ACC112 (cell line): ENCODE results near the gene KATNB1.

Source experiments
- H2AFZ ChIP-seq: fragments of 200-600 bp; sonication (generic); one replicate; pipeline ENCODE4 v1.6.0; 2017; ENCODE audit warnings: antibody characterized with exemption, low read length; ENCODE audit not compliant: unreplicated experiment
- H3K27ac ChIP-seq: fragments of 200-600 bp; sonication (generic); 2 replicates; pipeline ENCODE4 v1.5.1; 2014; ENCODE audit warnings: low read depth, mild to moderate bottlenecking, antibody characterized with exemption, low read length, moderate library complexity
- H3K27me3 ChIP-seq: fragments of 200-600 bp; sonication (generic); 2 replicates; pipeline ENCODE4 v1.6.1; 2014; ENCODE audit warnings: mild to moderate bottlenecking, antibody characterized with exemption, low read length, moderate library complexity, mixed read lengths; ENCODE audit not compliant: insufficient read depth
- H3K36me3 ChIP-seq: fragments of 200-600 bp; sonication (generic); 2 replicates; pipeline ENCODE4 v1.6.1; 2016; ENCODE audit warnings: mild to moderate bottlenecking, antibody characterized with exemption, low read length, moderate library complexity, mixed read lengths; ENCODE audit not compliant: insufficient read depth
- H3K4me1 ChIP-seq: fragments of 200-600 bp; sonication (generic); one replicate; pipeline ENCODE4 v1.6.1; 2016; ENCODE audit warnings: low read length, mixed read lengths; ENCODE audit not compliant: insufficient read depth, unreplicated experiment, control insufficient read depth
- H3K4me3 ChIP-seq: fragments of 200-600 bp; sonication (generic); 2 replicates; pipeline ENCODE4 v1.5.1; 2014; ENCODE audit warnings: mild to moderate bottlenecking, low read depth, low read length
- H3K79me2 ChIP-seq: fragments of 200-600 bp; sonication (generic); one replicate; pipeline ENCODE4 v1.6.0; 2016; ENCODE audit warnings: low read length; ENCODE audit not compliant: control insufficient read depth, unreplicated experiment, insufficient read depth

Gene KATNB1

DNA sequence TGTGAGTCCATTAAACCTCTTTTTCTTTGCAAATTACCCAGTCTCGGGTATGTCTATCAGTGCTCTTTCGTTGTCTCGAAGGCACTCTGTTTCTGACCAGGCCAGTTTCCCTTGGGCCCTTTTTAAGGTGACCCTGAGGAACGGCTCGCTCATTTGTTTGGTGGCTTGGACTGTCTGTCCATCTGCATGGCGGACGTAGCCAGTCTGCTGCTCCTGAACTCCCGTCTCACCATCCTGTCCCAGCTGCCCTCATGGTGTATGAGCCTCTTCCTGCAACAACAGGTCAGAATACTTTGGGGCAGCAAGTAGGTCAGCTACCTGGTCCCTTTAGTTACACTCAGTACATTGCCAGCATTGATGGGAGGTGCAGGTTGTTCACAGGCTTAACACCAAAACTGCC lies 22.0 kb upstream of the KATNB1 start:
- Histone ChIP-seq H2AFZ (no peak overlapping the region), H3K79me2 (no peaks in the 10 kb centered on the region), H3K27me3 (peaks cover 52% of the 10 kb centered on the region), H3K36me3 (no peaks in the 10 kb centered on the region), H3K4me1 (no peaks in the 10 kb centered on the region), H3K4me3 (no peak overlapping the region), H3K27ac (no peak overlapping the region)

DNA sequence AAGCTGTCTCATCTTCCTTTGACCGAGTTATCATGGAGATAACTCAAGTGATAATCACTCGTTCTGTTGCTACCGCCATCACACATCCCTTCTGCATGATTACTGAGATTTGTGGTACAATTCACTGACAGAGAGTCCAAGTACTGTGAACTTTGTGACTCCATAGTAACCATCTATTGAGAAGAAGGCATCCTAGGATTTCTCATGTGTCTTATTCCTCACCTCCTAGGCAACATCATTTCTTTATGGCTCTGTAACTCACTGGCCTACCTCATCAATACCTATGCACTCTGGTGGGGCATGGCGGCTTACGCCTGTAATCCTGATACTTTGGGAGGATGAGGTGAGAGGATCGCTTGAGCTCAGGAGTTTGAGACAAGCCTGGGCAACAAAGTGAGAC lies 21.5 kb upstream of the KATNB1 start:
- H3K27me3 ChIP-seq, result peaks cover 51% of the 10 kb centered on the region
- H3K36me3 ChIP-seq, result no peaks in the 10 kb centered on the region
- no peak overlapping the region for H3K27ac ChIP-seq
- no peaks in the 10 kb centered on the region for H3K4me1 ChIP-seq
- no peak overlapping the region for H3K4me3 ChIP-seq
- no peak overlapping the region for H2AFZ ChIP-seq
- H3K79me2 ChIP-seq, result no peaks in the 10 kb centered on the region

DNA sequence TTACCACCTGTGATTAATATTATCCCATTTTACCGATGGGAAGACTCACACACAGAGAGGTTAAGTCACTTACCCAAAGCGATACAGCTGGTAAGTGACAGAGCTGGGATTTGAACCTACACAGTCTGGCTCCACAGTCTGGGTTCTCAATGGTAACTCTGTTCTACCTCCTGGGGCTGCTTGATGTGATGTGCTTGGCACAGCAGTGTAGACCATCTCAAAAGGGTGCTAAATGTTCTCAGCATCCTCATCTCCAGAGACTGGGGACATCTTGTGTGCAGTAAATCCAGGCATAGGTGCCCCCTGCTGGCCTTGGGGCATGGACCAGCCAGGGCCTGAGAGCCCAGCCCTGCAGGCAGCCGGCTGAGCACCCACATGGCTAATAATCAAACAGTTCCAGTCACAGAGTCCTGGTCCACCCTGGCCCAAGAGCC lies 15.4 kb upstream of the KATNB1 start:
- H3K27ac ChIP-seq, result no peak overlapping the region
- H3K4me1 ChIP-seq, result peaks cover under 1% of the 10 kb centered on the region
- no peak overlapping the region for H2AFZ ChIP-seq
- H3K27me3 ChIP-seq, result peaks cover 14% of the 10 kb centered on the region; the same call in 1 of the 2 replicates
- H3K36me3 ChIP-seq, result no peaks in the 10 kb centered on the region
- no peaks in the 10 kb centered on the region for H3K79me2 ChIP-seq
- H3K4me3 ChIP-seq, result no peak overlapping the region

DNA sequence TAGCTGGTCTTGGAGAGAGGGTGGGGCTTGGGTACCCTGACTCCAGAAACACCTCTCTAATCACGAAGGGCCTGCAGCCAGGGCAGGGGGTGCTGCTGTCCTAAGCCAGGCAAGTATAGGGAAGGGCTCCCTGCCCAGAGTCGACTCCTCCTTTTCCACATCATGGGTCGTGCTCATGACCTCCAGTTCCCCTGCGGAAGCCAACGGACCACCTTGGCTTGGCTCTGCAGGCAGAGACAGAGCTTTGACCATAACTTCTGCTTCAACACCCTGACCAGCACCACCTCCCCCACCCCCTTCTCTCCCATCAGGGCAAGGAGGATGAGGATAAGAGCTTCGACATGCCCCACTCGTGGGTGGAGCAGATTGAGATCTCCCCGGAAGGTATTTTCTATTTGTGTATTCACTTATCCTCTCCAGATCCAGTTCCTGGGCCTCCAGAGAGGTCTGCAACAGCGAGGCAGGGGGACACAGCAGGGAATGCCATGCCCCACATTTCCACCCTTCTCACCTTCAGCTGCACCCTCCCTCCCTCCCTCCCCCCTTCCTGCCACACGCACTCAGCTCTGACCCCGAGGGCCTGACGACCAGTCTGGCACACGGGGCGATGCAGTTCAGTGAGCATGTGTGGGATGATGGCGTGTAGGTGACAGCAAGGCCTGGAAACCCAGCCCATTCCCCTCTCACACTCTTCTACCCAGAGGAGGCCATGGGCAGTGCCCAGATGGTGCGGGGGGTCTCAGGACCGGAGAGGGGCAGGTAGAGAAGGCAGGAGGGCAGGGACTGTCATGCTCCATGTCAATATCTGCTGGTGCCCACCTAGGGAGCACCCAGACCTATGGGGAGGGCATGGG lies 14.0 kb upstream of the KATNB1 start:
- H2AFZ ChIP-seq, result no peak overlapping the region
- H3K79me2 ChIP-seq, result no peaks in the 10 kb centered on the region
- no peak overlapping the region for H3K4me3 ChIP-seq
- H3K4me1 ChIP-seq, result peaks cover 4% of the 10 kb centered on the region
- H3K27ac ChIP-seq, result no peak overlapping the region
- H3K36me3 ChIP-seq, result no peaks in the 10 kb centered on the region
- peaks cover 3% of the 10 kb centered on the region; the same call in 1 of the 2 replicates for H3K27me3 ChIP-seq

DNA sequence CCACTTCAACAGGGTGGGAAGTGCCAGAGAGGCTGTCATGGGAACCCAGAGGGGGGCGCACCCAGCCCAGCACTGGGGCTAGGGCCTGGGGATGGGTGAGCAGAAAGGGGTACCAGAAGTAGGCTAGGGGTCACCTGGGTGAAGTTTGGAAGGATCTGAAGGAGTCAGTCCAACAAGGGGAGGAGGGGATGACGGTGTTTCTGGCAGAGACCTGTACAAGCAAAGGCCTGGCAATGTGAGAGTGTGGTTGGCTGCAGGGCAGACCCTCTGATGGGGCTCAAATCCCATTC lies 13.4 kb upstream of the KATNB1 start:
- Histone ChIP-seq H3K4me1 (peaks cover 4% of the 10 kb centered on the region), H3K79me2 (no peaks in the 10 kb centered on the region), H3K36me3 (no peaks in the 10 kb centered on the region), H3K27ac (no peak overlapping the region), H2AFZ (no peak overlapping the region), H3K27me3 (no peaks in the 10 kb centered on the region), H3K4me3 (no peak overlapping the region)

DNA sequence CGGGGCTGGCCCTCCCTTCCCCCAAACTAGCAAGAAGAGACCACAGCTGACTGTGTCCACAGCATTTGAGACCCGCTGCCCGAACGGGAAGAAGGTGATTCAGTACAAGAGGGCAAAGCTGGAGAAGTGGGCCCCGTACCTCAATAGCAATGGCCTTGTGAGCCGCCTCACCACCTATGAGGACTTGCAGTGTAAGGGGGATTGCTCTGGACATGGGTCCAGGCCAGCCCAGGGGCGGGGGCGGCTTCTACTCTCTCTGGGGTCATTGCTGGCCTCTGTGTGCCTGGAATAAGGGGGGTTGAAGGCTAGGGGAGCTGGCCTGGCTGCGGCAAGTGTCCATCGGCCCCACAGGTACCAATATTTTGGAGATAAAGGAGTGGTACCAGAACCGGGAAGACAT lies 12.9 kb upstream of the KATNB1 start:
- no peaks in the 10 kb centered on the region for H3K79me2 ChIP-seq
- H3K4me3 ChIP-seq, result no peak overlapping the region
- H3K27me3 ChIP-seq, result no peaks in the 10 kb centered on the region
- H2AFZ ChIP-seq, result no peak overlapping the region
- H3K27ac ChIP-seq, result no peak overlapping the region
- H3K4me1 ChIP-seq, result peaks cover 4% of the 10 kb centered on the region
- no peaks in the 10 kb centered on the region for H3K36me3 ChIP-seq

DNA sequence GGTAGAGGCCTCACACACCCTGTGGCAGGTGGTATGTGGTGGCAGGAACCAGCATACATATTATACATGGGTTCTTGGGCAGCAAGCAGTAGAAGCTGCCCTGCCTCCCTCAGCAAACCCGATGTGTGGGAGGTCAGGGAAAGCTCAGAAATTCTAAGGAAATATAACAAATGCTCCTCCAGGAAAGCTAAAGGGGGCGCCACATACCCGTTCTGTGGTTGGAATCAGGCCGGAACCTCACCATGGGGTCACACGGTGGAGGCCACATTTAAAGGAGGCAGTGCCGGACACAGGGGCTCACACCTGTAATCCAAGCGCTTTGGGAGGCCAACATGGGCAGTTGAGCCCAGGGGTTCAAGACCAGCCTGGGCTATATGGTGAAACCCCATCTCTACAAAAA lies 12.4 kb upstream of the KATNB1 start:
- Histone ChIP-seq H3K4me3 (no peak overlapping the region), H3K36me3 (no peaks in the 10 kb centered on the region), H3K27me3 (no peaks in the 10 kb centered on the region), H3K4me1 (peaks cover 4% of the 10 kb centered on the region), H3K79me2 (no peaks in the 10 kb centered on the region), H2AFZ (no peak overlapping the region), H3K27ac (no peak overlapping the region)

DNA sequence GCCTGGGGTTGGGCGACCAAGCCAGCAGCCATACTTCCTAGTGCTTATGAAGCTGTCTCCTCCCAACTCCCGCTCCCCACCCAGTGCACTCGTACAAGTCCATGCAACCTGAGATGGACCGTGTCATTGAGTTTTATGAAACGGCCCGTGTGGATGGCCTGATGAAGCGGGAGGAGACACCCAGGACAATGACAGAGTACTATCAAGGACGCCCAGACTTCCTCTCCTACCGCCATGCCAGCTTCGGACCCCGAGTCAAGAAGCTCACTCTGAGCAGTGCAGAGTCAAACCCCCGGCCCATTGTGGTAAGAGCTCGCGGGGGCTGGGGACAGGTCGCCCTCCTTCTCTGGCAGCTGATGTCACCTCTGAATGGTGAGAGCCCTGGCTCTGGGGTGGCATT lies 11.0 kb upstream of the KATNB1 start:
- H3K27me3 ChIP-seq, result no peaks in the 10 kb centered on the region
- H3K4me3 ChIP-seq, result no peak overlapping the region
- H3K79me2 ChIP-seq, result no peaks in the 10 kb centered on the region
- no peak overlapping the region for H2AFZ ChIP-seq
- H3K27ac ChIP-seq, result no peak overlapping the region
- no peaks in the 10 kb centered on the region for H3K36me3 ChIP-seq
- H3K4me1 ChIP-seq, result peaks cover 4% of the 10 kb centered on the region

DNA sequence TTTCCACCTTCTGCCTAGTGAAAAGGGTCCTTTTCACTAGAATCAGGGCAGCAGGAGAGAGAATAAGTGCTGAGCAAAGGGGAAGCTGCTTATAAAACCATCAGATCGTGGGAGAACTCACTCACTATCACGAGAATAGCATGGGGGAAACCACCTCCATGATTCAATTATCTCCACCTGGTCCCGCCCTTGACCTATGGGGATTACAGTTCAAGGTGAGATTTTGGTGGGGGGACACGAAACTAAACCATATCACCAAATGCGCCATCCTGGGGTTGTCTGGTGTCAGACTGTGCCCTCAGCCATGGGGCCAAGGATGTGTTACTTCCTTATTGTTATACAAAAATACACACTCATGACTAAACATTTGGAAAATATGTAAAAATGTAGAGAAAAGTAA lies 10.4 kb upstream of the KATNB1 start:
- H2AFZ ChIP-seq, result no peak overlapping the region
- H3K27ac ChIP-seq, result no peak overlapping the region
- no peaks in the 10 kb centered on the region for H3K79me2 ChIP-seq
- H3K27me3 ChIP-seq, result no peaks in the 10 kb centered on the region
- H3K36me3 ChIP-seq, result no peaks in the 10 kb centered on the region
- H3K4me1 ChIP-seq, result peaks cover 4% of the 10 kb centered on the region
- H3K4me3 ChIP-seq, result no peak overlapping the region

DNA sequence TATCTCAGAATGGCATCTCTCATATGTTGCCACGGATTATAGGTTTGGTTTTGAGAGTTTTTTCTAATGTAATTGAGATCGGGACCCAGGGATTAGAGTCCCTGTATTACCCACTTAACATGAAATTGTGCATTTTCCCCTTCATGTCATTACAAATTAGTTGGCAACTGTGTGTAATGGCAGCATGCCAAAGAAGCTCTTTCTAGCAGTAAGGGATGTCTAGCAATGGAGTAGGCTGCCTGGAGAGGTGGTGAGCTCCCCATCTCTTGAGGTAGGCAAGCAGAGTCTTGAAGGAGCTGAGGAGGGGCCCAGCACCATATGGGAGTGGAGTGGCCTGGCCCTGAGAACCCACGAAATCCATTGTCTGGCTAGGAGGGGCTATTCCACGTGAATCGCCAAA lies 10.0 kb upstream of the KATNB1 start:
- H3K4me1 ChIP-seq, result peaks cover 4% of the 10 kb centered on the region
- no peak overlapping the region for H2AFZ ChIP-seq
- no peaks in the 10 kb centered on the region for H3K79me2 ChIP-seq
- no peaks in the 10 kb centered on the region for H3K27me3 ChIP-seq
- no peaks in the 10 kb centered on the region for H3K36me3 ChIP-seq
- H3K4me3 ChIP-seq, result no peak overlapping the region
- no peak overlapping the region for H3K27ac ChIP-seq

DNA sequence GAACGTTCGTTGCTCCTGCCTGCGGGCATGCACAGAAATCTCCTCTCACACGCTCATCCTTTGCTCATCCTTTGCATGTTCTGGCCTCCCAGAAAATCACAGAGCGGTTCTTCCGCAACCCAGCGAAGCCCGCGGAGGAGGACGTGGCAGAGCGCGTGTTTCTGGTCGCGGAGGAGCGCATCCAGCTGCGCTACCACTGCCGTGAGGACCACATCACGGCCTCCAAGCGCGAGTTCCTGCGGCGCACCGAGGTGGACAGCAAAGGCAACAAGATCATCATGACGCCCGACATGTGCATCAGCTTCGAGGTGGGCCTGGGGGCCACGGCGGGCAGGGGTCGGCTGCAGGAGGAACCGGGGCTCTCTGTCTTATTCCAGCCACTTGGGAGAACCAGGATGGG lies 9.6 kb upstream of the KATNB1 start:
- Histone ChIP-seq H3K4me1 (peaks cover 4% of the 10 kb centered on the region), H3K4me3 (no peak overlapping the region), H3K79me2 (no peaks in the 10 kb centered on the region), H2AFZ (no peak overlapping the region), H3K27me3 (no peaks in the 10 kb centered on the region), H3K36me3 (no peaks in the 10 kb centered on the region), H3K27ac (no peak overlapping the region)
